Measurements from ENCODE around the gene APOA5. TPM values are rescaled to one million over a fixed set of nuclear protein-coding genes. Genes with fewer than 3 reads are reported as not detected.
"Not testable (repeated sequence)": the region's sequence is repeated elsewhere in the genome, so short reads cannot be mapped to it uniquely, and the experiment has no call there.

APOA5 gene
- total RNA-seq, 4 donors from 2014 or later: not detected

GRCh38 chr11:116772443-116773202 is 19.1 kb downstream of the APOA5 start, which contains the start of gene BUD13:
BUD13 (minus strand) TSS chr11:116772987; CDS start chr11:116772964, 23 bp downstream.
- H3K27ac ChIP-seq: peak within 1 kb of the TSS; percentile 90 to 96 (median 92)
- peak within 1 kb of the TSS; percentile 59 to 81 (median 76) for H3K4me3 ChIP-seq
- intact Hi-C loops (cut with DNase I): no loop called here
- peaks cover 17 to 39% (median 21%) of the 10 kb centered on the region in 3 donors for H3K4me1 ChIP-seq
- H3K27me3 ChIP-seq: no peaks in the 10 kb centered on the region
- peaks cover under 1 to 43% (median 1%) of the 10 kb centered on the region in 3 donors for H3K36me3 ChIP-seq
- WGBS, 2 donors: 0 to 1% methylated on average over 12 to 21 of the region's 73 CpGs
- no peaks in the 10 kb centered on the region for H3K9me3 ChIP-seq
- peak in 2 of 4 donors; percentile 31 to 66 for TF ChIP-seq POLR2A (IDR thresholded peaks at IDR 0.05)
- peak in 2 of 6 experiments; percentile 21 to 31 for TF ChIP-seq CTCF (IDR thresholded peaks at IDR 0.05)
- peak; percentile 56 for DNase-seq

GRCh38 chr11:116771935-116772334 is 19.7 kb downstream of the APOA5 start:
- intact Hi-C loops (cut with DNase I): no loop called here
- Histone ChIP-seq H3K9me3 (no peaks in the 10 kb centered on the region), H3K27ac (peak overlapping the region; percentile 90 to 96 (median 92)), H3K36me3 (peaks cover 0 to 43% (median 0%) of the 10 kb centered on the region in 3 donors), H3K4me3 (peak overlapping the region; percentile 59 to 81 (median 76)), H3K27me3 (no peaks in the 10 kb centered on the region), H3K4me1 (peaks cover 17 to 39% (median 21%) of the 10 kb centered on the region in 3 donors)
- 2 to 6% methylated on average over 2 of the region's 2 CpGs for WGBS, 2 donors
- no peak for DNase-seq
- no peak for TF ChIP-seq CTCF (IDR thresholded peaks at IDR 0.05)
- TF ChIP-seq POLR2A (IDR thresholded peaks at IDR 0.05): no peak

GRCh38 chr11:116762132-116762531 is 29.5 kb downstream of the APOA5 start:
- no peaks in the 10 kb centered on the region for H3K9me3 ChIP-seq
- WGBS, 2 donors: 82 to 87% methylated on average over 2 of the region's 2 CpGs
- H3K27ac ChIP-seq: no peak overlapping the region
- TF ChIP-seq POLR2A (IDR thresholded peaks at IDR 0.05) (no peak), CTCF (IDR thresholded peaks at IDR 0.05) (no peak)
- no peaks in the 10 kb centered on the region for H3K4me1 ChIP-seq
- peaks cover 21 to 89% (median 32%) of the 10 kb centered on the region in 3 donors for H3K36me3 ChIP-seq
- intact Hi-C loops (cut with DNase I): no loop called here
- H3K4me3 ChIP-seq: no peak overlapping the region
- no peak for DNase-seq
- H3K27me3 ChIP-seq: no peaks in the 10 kb centered on the region

- peaks cover 9 to 100% (median 34%) of the 10 kb centered on the region in 3 donors for H3K36me3 ChIP-seq
- H3K9me3 ChIP-seq; H3K4me3 ChIP-seq; H3K27ac ChIP-seq; DNase-seq; H3K4me1 ChIP-seq; H3K27me3 ChIP-seq; intact Hi-C loops (cut with DNase I): not testable (repeated sequence)
- WGBS, 2 donors: 79 to 89% methylated on average over 6 to 8 of the region's 8 CpGs
Observed at GRCh38 chr11:116756044-116756443, 35.6 kb downstream of the APOA5 start.

GRCh38 chr11:116750070-116750718 is 41.5 kb downstream of the APOA5 start:
- no peak for DNase-seq
- 72 to 88% methylated on average over 2 of the region's 2 CpGs for WGBS, 2 donors
- H3K4me1 ChIP-seq: no peaks in the 10 kb centered on the region
- peaks cover 4 to 100% (median 24%) of the 10 kb centered on the region in 3 donors for H3K36me3 ChIP-seq
- intact Hi-C loops (cut with DNase I): no loop called here
- no peaks in the 10 kb centered on the region for H3K27me3 ChIP-seq
- no peaks in the 10 kb centered on the region for H3K9me3 ChIP-seq
- no peak overlapping the region for H3K27ac ChIP-seq
- TF ChIP-seq CTCF (IDR thresholded peaks at IDR 0.05) (no peak), POLR2A (IDR thresholded peaks at IDR 0.05) (no peak)
- no peak overlapping the region for H3K4me3 ChIP-seq

Measured in esophagus squamous epithelium (tissue), 5 donors.